ENCODE measurements around the gene INCA1. TPM values are rescaled to one million over a fixed set of nuclear protein-coding genes. Genes with fewer than 3 reads are reported as not detected.

INCA1 gene
- total RNA-seq, 1 experiment from 2014 or later: 1.3 TPM

DNA sequence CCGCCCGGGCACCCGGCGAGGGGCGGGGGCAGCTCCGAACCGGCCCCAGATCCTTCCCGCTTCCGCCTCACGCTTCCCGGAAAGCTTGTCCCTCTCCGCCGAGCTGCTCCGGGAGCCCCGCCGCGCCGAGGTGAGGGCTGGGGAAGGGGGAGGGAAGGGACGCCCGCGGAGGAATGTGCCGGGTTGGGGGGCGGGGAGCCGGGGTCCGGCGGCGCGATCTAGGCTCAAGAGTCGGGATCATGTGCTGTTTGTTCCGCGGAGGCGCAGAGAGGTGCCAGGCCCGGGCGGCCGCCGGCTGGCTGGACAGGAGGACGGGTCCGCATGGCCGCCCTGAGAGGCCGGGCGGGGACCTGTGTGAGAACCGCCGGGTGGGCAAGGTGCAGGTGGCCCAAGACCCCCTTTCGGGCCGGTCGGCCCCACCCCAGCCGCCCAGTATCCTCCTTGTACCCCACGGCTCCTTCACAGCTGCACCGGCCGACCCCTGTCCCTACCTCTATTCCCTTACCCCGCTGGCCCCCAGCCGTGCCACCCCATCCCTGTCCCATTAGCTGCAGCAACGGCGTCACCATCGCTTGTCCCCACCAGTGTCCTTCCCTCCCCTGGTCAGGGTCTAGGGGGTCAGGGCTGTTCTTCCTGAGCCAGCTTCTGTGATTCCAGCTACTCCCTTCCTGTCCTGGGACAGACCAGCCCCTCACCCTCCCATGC is 857 bp upstream of the INCA1 start:
- no peak overlapping the region for H3K18ac ChIP-seq (ENCODE audit: insufficient read length, low read depth, low read length)
- H4K8ac ChIP-seq (replicated peaks; ENCODE audit: insufficient read length, low read depth, low read length): no peak overlapping the region
- H4K5ac ChIP-seq (ENCODE audit: insufficient read length, low read depth, low read length): no peak overlapping the region
- H3T11ph ChIP-seq (ENCODE audit: low read length): no peak overlapping the region
- H3K9me3 Mint-ChIP-seq: no peaks in the 10 kb centered on the region
- TF ChIP-seq, protein P1, sequence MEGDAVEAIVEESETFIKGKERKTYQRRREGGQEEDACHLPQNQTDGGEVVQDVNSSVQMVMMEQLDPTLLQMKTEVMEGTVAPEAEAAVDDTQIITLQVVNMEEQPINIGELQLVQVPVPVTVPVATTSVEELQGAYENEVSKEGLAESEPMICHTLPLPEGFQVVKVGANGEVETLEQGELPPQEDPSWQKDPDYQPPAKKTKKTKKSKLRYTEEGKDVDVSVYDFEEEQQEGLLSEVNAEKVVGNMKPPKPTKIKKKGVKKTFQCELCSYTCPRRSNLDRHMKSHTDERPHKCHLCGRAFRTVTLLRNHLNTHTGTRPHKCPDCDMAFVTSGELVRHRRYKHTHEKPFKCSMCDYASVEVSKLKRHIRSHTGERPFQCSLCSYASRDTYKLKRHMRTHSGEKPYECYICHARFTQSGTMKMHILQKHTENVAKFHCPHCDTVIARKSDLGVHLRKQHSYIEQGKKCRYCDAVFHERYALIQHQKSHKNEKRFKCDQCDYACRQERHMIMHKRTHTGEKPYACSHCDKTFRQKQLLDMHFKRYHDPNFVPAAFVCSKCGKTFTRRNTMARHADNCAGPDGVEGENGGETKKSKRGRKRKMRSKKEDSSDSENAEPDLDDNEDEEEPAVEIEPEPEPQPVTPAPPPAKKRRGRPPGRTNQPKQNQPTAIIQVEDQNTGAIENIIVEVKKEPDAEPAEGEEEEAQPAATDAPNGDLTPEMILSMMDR (conservative IDR thresholded peaks at IDR 0.05): no peak
- H3K4ac ChIP-seq (ENCODE audit: low read depth, low read length): no peak overlapping the region
- no peaks in the 10 kb centered on the region for H3K9me3 ChIP-seq (ENCODE audit: control insufficient read depth, low read depth, low read length)
- H3K56ac ChIP-seq (ENCODE audit: insufficient read length, low read depth, low read length): no peak overlapping the region
- H3K4me2 ChIP-seq (ENCODE audit: insufficient read depth, insufficient read length, low read length): peak overlapping the region; percentile 95
- H2BK12ac ChIP-seq (ENCODE audit: insufficient read length, low read depth, low read length): no peak overlapping the region
- no peak overlapping the region for H2AFZ ChIP-seq (ENCODE audit: low read length)
- H3K27me3 ChIP-seq (ENCODE audit: insufficient read depth, low read length): no peaks in the 10 kb centered on the region; the same call in 1 of the 2 replicates
- H2AK5ac ChIP-seq (ENCODE audit: insufficient read length, low read length): no peak overlapping the region
- H2BK15ac ChIP-seq (ENCODE audit: low read depth, low read length): no peak overlapping the region
- DNase-seq: peak; percentile 72
- no peak overlapping the region for H4K91ac ChIP-seq (ENCODE audit: insufficient read length, low read depth, low read length)
- H3K79me1 ChIP-seq (ENCODE audit: insufficient read depth, low read depth, low read length, poor library complexity, severe bottlenecking): peaks cover 8% of the 10 kb centered on the region
- H3K79me2 ChIP-seq (ENCODE audit: insufficient read depth, low read length): peaks cover 4% of the 10 kb centered on the region; the same call in 1 of the 2 replicates
- no peak overlapping the region for H3K27ac ChIP-seq (ENCODE audit: insufficient read length, low read depth, low read length)
- H3K27me3 Mint-ChIP-seq (ENCODE audit: low read depth): peaks cover 26% of the 10 kb centered on the region
- peak overlapping the region; percentile 48 for H3K9ac ChIP-seq (ENCODE audit: extremely low read depth, insufficient read length, low read length)
- H2BK5ac ChIP-seq (ENCODE audit: insufficient read length, low read length): no peak overlapping the region
- H3K4me1 ChIP-seq (ENCODE audit: insufficient read depth, low read length): peaks cover 2% of the 10 kb centered on the region
- H3K14ac ChIP-seq (ENCODE audit: insufficient read depth, low read length): peak overlapping the region; percentile 45
- peak overlapping the region; percentile 88 to 92 for H3K4me3 Mint-ChIP-seq
- H3K23ac ChIP-seq (ENCODE audit: insufficient read length, low read depth, low read length): no peak overlapping the region
- H3K27ac Mint-ChIP-seq: peak overlapping the region in 1 of 3 experiments; percentile 67; a peak in 1 of 7 replicates
- peaks cover 15 to 28% (median 28%) of the 10 kb centered on the region in 3 experiments for H3K36me3 Mint-ChIP-seq (ENCODE audit: insufficient read depth in 1 of 3, low read depth in 3 of 3)
- H2BK120ac ChIP-seq (ENCODE audit: low read depth, low read length, poor library complexity, severe bottlenecking): no peak overlapping the region
- no peak overlapping the region for H2BK20ac ChIP-seq (ENCODE audit: low read depth, low read length, poor library complexity, severe bottlenecking)
- no peaks in the 10 kb centered on the region for H4K20me1 ChIP-seq (ENCODE audit: control insufficient read depth, insufficient read depth, insufficient read length)
- peaks cover 12 to 20% of the 10 kb centered on the region in 2 experiments for H3K4me1 Mint-ChIP-seq
- H3K23me2 ChIP-seq (ENCODE audit: insufficient read length, low read depth, low read length, poor library complexity, severe bottlenecking): peaks cover 14% of the 10 kb centered on the region
- no CpG with 5 or more reads among the region's 55 CpGs for WGBS (ENCODE audit: extremely low coverage, insufficient read length, low lambda C conversion rate)

All from H9 (cell line).